ENCODE measurements around the gene SMIM28.

SMIM28 gene

GRCh38 chr6:138331444-138331843 lies 46.3 kb upstream of the SMIM28 start:
- TF ChIP-seq CTCF (IDR thresholded peaks at IDR 0.05; ENCODE audit: low read depth, low read length, poor library complexity, severe bottlenecking) (no peak), EZH2phosphoT487 (IDR thresholded peaks at IDR 0.05; ENCODE audit: borderline replicate concordance, low read length) (no peak)
- Histone ChIP-seq H4K20me1 (ENCODE audit: control insufficient read depth, insufficient read depth, low read depth, low read length) (no peaks in the 10 kb centered on the region), H3K4me2 (ENCODE audit: low read length) (no peak overlapping the region), H3K27me3 (ENCODE audit: control insufficient read depth, low read length) (no peaks in the 10 kb centered on the region), H3K27ac (ENCODE audit: low read depth, low read length) (no peak overlapping the region), H3F3A (ENCODE audit: control insufficient read depth, insufficient read depth) (no peaks in the 10 kb centered on the region), H3K9me3 (ENCODE audit: control insufficient read depth, insufficient read depth, low read length) (no peaks in the 10 kb centered on the region), H3K36me3 (ENCODE audit: control insufficient read depth, low read length) (no peaks in the 10 kb centered on the region), H3K79me2 (ENCODE audit: control insufficient read depth, low read length) (no peaks in the 10 kb centered on the region), H3K4me3 (ENCODE audit: low read length) (no peak overlapping the region), H3K9me2 (replicated peaks; ENCODE audit: control insufficient read depth, low read length) (no peaks in the 10 kb centered on the region), H3K4me1 (ENCODE audit: control insufficient read depth, low read length) (no peaks in the 10 kb centered on the region)

- Histone ChIP-seq H3K9me3 (ENCODE audit: control insufficient read depth, insufficient read depth, low read length) (no peaks in the 10 kb centered on the region), H3K27ac (ENCODE audit: low read depth, low read length) (no peak overlapping the region), H3K79me2 (ENCODE audit: control insufficient read depth, low read length) (no peaks in the 10 kb centered on the region), H3K36me3 (ENCODE audit: control insufficient read depth, low read length) (no peaks in the 10 kb centered on the region), H3K4me1 (ENCODE audit: control insufficient read depth, low read length) (no peaks in the 10 kb centered on the region), H3F3A (ENCODE audit: control insufficient read depth, insufficient read depth) (no peaks in the 10 kb centered on the region), H3K9me2 (replicated peaks; ENCODE audit: control insufficient read depth, low read length) (no peaks in the 10 kb centered on the region), H3K4me2 (ENCODE audit: low read length) (no peak overlapping the region), H3K4me3 (ENCODE audit: low read length) (no peak overlapping the region), H3K27me3 (ENCODE audit: control insufficient read depth, low read length) (no peaks in the 10 kb centered on the region), H4K20me1 (ENCODE audit: control insufficient read depth, insufficient read depth, low read depth, low read length) (no peaks in the 10 kb centered on the region)
- TF ChIP-seq EZH2phosphoT487 (IDR thresholded peaks at IDR 0.05; ENCODE audit: borderline replicate concordance, low read length) (no peak), CTCF (IDR thresholded peaks at IDR 0.05; ENCODE audit: low read depth, low read length, poor library complexity, severe bottlenecking) (no peak)
Measured at GRCh38 chr6:138331984-138332383, 45.7 kb upstream of the SMIM28 start.

GRCh38 chr6:138334000-138334399 lies 43.7 kb upstream of the SMIM28 start:
- no peak overlapping the region for H3K27ac ChIP-seq (ENCODE audit: low read depth, low read length)
- H4K20me1 ChIP-seq (ENCODE audit: control insufficient read depth, insufficient read depth, low read depth, low read length) = no peaks in the 10 kb centered on the region
- no peaks in the 10 kb centered on the region for H3K4me1 ChIP-seq (ENCODE audit: control insufficient read depth, low read length)
- H3K9me3 ChIP-seq (ENCODE audit: control insufficient read depth, insufficient read depth, low read length) = no peaks in the 10 kb centered on the region
- no peaks in the 10 kb centered on the region for H3K79me2 ChIP-seq (ENCODE audit: control insufficient read depth, low read length)
- no peak overlapping the region for H3K4me3 ChIP-seq (ENCODE audit: low read length)
- H3K36me3 ChIP-seq (ENCODE audit: control insufficient read depth, low read length) = no peaks in the 10 kb centered on the region
- TF ChIP-seq CTCF (IDR thresholded peaks at IDR 0.05; ENCODE audit: low read depth, low read length, poor library complexity, severe bottlenecking) = no peak
- TF ChIP-seq EZH2phosphoT487 (IDR thresholded peaks at IDR 0.05; ENCODE audit: borderline replicate concordance, low read length) = no peak
- no peaks in the 10 kb centered on the region for H3F3A ChIP-seq (ENCODE audit: control insufficient read depth, insufficient read depth)
- no peaks in the 10 kb centered on the region for H3K27me3 ChIP-seq (ENCODE audit: control insufficient read depth, low read length)
- no peak overlapping the region for H3K4me2 ChIP-seq (ENCODE audit: low read length)
- no peaks in the 10 kb centered on the region for H3K9me2 ChIP-seq (replicated peaks; ENCODE audit: control insufficient read depth, low read length)

- Histone ChIP-seq H3K4me3 (ENCODE audit: low read length) (no peak overlapping the region), H3K36me3 (ENCODE audit: control insufficient read depth, low read length) (no peaks in the 10 kb centered on the region), H3K9me2 (replicated peaks; ENCODE audit: control insufficient read depth, low read length) (no peaks in the 10 kb centered on the region), H3K79me2 (ENCODE audit: control insufficient read depth, low read length) (no peaks in the 10 kb centered on the region), H3K27ac (ENCODE audit: low read depth, low read length) (no peak overlapping the region), H3K4me1 (ENCODE audit: control insufficient read depth, low read length) (no peaks in the 10 kb centered on the region), H3K9me3 (ENCODE audit: control insufficient read depth, insufficient read depth, low read length) (no peaks in the 10 kb centered on the region), H3K27me3 (ENCODE audit: control insufficient read depth, low read length) (no peaks in the 10 kb centered on the region), H3K4me2 (ENCODE audit: low read length) (no peak overlapping the region), H4K20me1 (ENCODE audit: control insufficient read depth, insufficient read depth, low read depth, low read length) (no peaks in the 10 kb centered on the region), H3F3A (ENCODE audit: control insufficient read depth, insufficient read depth) (no peaks in the 10 kb centered on the region)
- TF ChIP-seq EZH2phosphoT487 (IDR thresholded peaks at IDR 0.05; ENCODE audit: borderline replicate concordance, low read length) = no peak
- no peak for TF ChIP-seq CTCF (IDR thresholded peaks at IDR 0.05; ENCODE audit: low read depth, low read length, poor library complexity, severe bottlenecking)
Measured at GRCh38 chr6:138334963-138335362, 42.7 kb upstream of the SMIM28 start.
